Upper lobe of right lung (tissue), 1 donor: ENCODE data around the gene DNAH14. TPM values are rescaled to one million over a fixed set of nuclear protein-coding genes. Genes with fewer than 3 reads are reported as not detected.
"Not testable (repeated sequence)": the region's sequence is repeated elsewhere in the genome, so short reads cannot be mapped to it uniquely, and the experiment has no call there.

Source experiments
- ATAC-seq: fragments of 200-7000 bp; cut with Tn5 transposase; one replicate; pipeline ENCODE4 v1.9.1; 2020; ENCODE audit warnings: mild to moderate bottlenecking, moderate library complexity
- DNase-seq: peaks from one replicate; pipeline ENCODE4 v3.0.0-alpha.2; 2020
- H3K27ac ChIP-seq: fragments of 200-600 bp; one replicate; pipeline ENCODE4 v1.8.0; 2022
- H3K27me3 ChIP-seq: fragments of 200-600 bp; one replicate; pipeline ENCODE4 v1.8.0; 2022; ENCODE audit warnings: mild to moderate bottlenecking
- H3K36me3 ChIP-seq: fragments of 200-600 bp; one replicate; pipeline ENCODE4 v1.8.0; 2022
- H3K4me1 ChIP-seq: fragments of 200-600 bp; one replicate; pipeline ENCODE4 v1.8.0; 2022
- H3K4me3 ChIP-seq: fragments of 200-600 bp; one replicate; pipeline ENCODE4 v1.8.0; 2022; ENCODE audit warnings: mild to moderate bottlenecking
- H3K9me3 ChIP-seq: fragments of 200-600 bp; one replicate; pipeline ENCODE4 v1.8.0; 2022
- intact Hi-C: fragments of 100-400 bp; cut with DNase I; formaldehyde crosslinking; loops from one replicate; pipeline ENCODE4 v1.11.0; 2022
- total RNA-seq: library from RNA; stranded (reverse); fragmentation: NEBNext Ultra II Directional; extraction: Animal tissue kit (Norgen Biotek cat#: 25700); gene quantifications from one replicate; pipeline ENCODE4 v1.2.1, GENCODE V29; 2021
- TF ChIP-seq, protein P1 (sequence below): fragments of 200-600 bp; IDR thresholded peaks from one replicate; pipeline ENCODE4 v1.8.0; 2022; ENCODE audit warnings: antibody characterized with exemption
- donor health status: DM: no; HTN: yes; CAD: no; lungs with severe emphysema.

DNAH14 gene
- total RNA-seq, 1 donor from 2014 or later, result 14.9 TPM

DNA sequence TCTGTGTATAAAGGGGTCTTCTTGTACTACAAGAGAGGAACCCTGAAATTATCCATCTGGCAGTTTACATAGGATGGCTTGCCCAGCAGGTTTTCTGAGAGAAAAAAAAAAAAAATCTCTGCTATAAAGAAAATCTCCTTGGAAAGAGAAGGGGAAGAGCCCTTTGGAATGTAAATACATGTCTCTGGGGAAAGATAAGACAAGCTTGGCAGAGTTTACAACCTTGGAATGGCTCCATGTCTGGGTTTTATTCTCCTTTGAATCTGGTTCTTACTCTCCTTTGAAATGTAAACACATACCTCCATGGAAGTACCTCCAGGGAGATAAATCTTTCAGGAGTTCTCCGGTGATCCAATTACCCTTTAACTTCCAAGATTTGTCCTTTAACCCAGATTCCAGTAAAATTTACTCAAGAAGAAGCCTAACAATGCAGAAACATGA lies 45.1 kb upstream of the DNAH14 start:
- DNase-seq (no peak), ATAC-seq (no peak)

GRCh38 chr1:224885376-224885775 lies 44.1 kb upstream of the DNAH14 start:
- H3K36me3 ChIP-seq, H3K4me3 ChIP-seq, ATAC-seq, DNase-seq, H3K4me1 ChIP-seq, H3K9me3 ChIP-seq, H3K27me3 ChIP-seq, H3K27ac ChIP-seq, intact Hi-C loops: not testable (repeated sequence)

More for the DNA sequence above, 45.1 kb upstream of the DNAH14 start:
- no peaks in the 10 kb centered on the region for H3K4me1 ChIP-seq
- H3K27me3 ChIP-seq, result no peaks in the 10 kb centered on the region
- TF ChIP-seq, protein P1, sequence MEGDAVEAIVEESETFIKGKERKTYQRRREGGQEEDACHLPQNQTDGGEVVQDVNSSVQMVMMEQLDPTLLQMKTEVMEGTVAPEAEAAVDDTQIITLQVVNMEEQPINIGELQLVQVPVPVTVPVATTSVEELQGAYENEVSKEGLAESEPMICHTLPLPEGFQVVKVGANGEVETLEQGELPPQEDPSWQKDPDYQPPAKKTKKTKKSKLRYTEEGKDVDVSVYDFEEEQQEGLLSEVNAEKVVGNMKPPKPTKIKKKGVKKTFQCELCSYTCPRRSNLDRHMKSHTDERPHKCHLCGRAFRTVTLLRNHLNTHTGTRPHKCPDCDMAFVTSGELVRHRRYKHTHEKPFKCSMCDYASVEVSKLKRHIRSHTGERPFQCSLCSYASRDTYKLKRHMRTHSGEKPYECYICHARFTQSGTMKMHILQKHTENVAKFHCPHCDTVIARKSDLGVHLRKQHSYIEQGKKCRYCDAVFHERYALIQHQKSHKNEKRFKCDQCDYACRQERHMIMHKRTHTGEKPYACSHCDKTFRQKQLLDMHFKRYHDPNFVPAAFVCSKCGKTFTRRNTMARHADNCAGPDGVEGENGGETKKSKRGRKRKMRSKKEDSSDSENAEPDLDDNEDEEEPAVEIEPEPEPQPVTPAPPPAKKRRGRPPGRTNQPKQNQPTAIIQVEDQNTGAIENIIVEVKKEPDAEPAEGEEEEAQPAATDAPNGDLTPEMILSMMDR, result no peak
- intact Hi-C loops, result no loop called here
- no peak overlapping the region for H3K4me3 ChIP-seq
- no peaks in the 10 kb centered on the region for H3K36me3 ChIP-seq
- H3K9me3 ChIP-seq, result no peaks in the 10 kb centered on the region
- no peak overlapping the region for H3K27ac ChIP-seq

- intact Hi-C loops, result no loop called here
- Histone ChIP-seq H3K9me3 (no peaks in the 10 kb centered on the region), H3K27me3 (no peaks in the 10 kb centered on the region), H3K36me3 (no peaks in the 10 kb centered on the region), H3K4me3 (no peak overlapping the region), H3K27ac (no peak overlapping the region), H3K4me1 (no peaks in the 10 kb centered on the region)
- DNase-seq (no peak), ATAC-seq (no peak)
- TF ChIP-seq, protein P1, result no peak
These were observed 34.6 kb upstream of the DNAH14 start for GRCh38 chr1:224894915-224895314.

- no peaks in the 10 kb centered on the region for H3K36me3 ChIP-seq
- TF ChIP-seq, protein P1, result no peak
- no peaks in the 10 kb centered on the region for H3K27me3 ChIP-seq
- intact Hi-C loops, result no loop called here
- DNase-seq (no peak), ATAC-seq (peak; percentile 10)
- H3K4me1 ChIP-seq, result no peaks in the 10 kb centered on the region
- H3K27ac ChIP-seq, result no peak overlapping the region
- no peaks in the 10 kb centered on the region for H3K9me3 ChIP-seq
- H3K4me3 ChIP-seq, result no peak overlapping the region
These were observed 33.2 kb upstream of the DNAH14 start for GRCh38 chr1:224896130-224896781.

GRCh38 chr1:224897529-224898327 lies 31.7 kb upstream of the DNAH14 start:
- TF ChIP-seq, protein P1, result no peak
- no peaks in the 10 kb centered on the region for H3K9me3 ChIP-seq
- no peak overlapping the region for H3K4me3 ChIP-seq
- no peak for DNase-seq
- no peak for ATAC-seq
- intact Hi-C loops, result no loop called here
- H3K4me1 ChIP-seq, result no peaks in the 10 kb centered on the region
- no peak overlapping the region for H3K27ac ChIP-seq
- no peaks in the 10 kb centered on the region for H3K36me3 ChIP-seq
- H3K27me3 ChIP-seq, result no peaks in the 10 kb centered on the region

- no peaks in the 10 kb centered on the region for H3K9me3 ChIP-seq
- no peak overlapping the region for H3K27ac ChIP-seq
- H3K4me3 ChIP-seq, result no peak overlapping the region
- no peaks in the 10 kb centered on the region for H3K36me3 ChIP-seq
- H3K4me1 ChIP-seq, result no peaks in the 10 kb centered on the region
- intact Hi-C loops, result no loop called here
- ATAC-seq (no peak), DNase-seq (no peak)
- TF ChIP-seq, protein P1, result no peak
- no peaks in the 10 kb centered on the region for H3K27me3 ChIP-seq
These were observed 30.5 kb upstream of the DNAH14 start for GRCh38 chr1:224898937-224899336.
